Epidermal melanocyte (primary cell): Measurements from ENCODE around the gene RHBDL1.

Experiments used
- DNase-seq: peaks from one replicate; pipeline ENCODE4 v3.0.0; 2011; ENCODE audit warnings: low spot score; ENCODE audit not compliant: insufficient read length

RHBDL1 gene

DNA sequence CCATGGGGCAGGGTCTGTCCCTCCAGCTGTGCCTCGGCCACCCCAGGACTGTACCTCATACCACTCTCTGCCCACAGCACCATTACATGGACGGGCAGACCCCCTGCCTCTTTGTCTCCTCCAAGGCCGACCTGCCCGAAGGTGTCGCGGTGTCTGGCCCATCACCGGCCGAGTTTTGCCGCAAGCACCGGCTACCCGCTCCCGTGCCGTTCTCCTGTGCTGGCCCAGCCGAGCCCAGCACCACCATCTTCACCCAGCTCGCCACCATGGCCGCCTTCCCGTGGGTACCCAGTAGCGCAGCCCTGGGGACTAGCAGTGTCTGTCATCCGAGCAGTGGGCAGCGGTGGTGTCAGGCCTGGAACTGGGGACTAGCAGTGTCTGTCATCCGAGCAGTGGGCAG lies 2.6 kb upstream of the RHBDL1 start:
- DNase-seq: no peak

GRCh38 chr16:673399-673991 lies 2.0 kb upstream of the RHBDL1 start:
- DNase-seq: no peak

DNA sequence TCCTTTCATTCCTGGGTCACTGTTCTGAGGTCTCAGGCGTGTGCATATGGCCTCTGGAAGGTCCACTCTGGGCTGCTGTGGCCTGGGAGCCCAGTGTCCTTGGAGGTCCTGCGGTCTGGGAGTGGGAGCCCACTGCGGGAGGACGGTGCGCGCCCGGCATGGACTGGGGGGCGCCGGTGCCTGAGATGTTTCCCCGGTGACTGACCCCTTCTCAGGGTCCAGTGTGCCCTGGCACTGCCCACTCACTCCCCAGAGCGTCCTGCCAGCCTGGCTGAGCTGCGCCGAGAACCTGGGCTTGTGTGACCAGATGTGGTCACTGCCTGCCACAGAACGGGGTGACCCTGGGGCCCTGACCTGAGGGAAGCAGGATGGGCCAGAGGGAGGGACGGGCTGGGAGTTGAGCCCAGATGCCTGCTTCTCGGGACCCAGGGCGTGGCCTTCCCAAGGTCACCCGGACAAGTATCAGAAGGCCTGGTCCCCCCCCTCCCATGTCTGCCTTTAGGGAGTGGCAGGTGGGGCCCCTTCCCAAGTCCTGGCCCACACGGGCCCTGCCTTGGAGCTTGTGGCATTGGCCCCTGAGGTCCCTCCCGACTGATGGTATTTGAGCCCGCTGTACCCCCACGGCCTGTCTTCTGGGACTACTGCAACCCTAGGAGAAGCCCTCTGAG lies 1.1 kb upstream of the RHBDL1 start:
- no peak for DNase-seq

GRCh38 chr16:675884-676564 lies 553 bp downstream of the RHBDL1 start:
- no peak for DNase-seq

GRCh38 chr16:676565-676902 lies 1.1 kb downstream of the RHBDL1 start:
- DNase-seq: no peak

- no peak for DNase-seq
Measured at GRCh38 chr16:676913-677312, 1.4 kb downstream of the RHBDL1 start.

DNA sequence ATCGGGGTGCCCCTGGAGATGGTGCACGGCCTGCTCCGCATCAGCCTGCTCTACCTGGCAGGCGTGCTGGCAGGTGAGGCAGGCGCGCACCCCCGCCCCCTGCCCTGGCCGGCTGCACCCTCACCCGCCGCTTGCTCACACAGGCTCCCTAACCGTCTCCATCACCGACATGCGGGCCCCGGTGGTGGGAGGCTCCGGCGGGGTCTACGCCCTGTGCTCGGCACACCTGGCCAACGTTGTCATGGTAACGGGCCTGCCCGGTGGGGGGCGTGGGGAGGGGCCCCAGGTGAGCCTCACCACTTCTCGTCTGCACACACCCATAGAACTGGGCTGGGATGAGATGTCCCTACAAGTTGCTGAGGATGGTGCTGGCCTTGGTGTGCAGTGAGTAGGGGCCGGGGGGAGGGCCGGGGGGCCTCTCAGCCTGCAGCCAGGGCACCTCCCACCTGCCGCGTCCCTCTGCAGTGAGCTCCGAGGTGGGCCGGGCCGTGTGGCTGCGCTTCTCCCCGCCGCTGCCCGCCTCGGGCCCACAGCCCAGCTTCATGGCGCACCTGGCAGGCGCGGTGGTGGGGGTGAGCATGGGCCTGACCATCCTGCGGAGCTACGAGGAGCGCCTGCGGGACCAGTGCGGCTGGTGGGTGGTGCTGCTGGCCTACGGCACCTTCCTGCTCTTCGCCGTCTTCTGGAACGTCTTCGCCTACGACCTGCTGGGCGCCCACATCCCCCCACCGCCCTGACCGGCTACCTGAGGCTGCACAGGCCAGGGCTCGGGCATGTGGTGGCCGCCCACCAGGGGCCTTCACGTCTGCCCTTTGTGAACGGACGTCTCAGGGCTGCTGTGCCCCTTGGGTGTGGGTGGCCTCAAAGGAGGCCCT lies 2.1 kb downstream of the RHBDL1 start:
- no peak for DNase-seq

DNA sequence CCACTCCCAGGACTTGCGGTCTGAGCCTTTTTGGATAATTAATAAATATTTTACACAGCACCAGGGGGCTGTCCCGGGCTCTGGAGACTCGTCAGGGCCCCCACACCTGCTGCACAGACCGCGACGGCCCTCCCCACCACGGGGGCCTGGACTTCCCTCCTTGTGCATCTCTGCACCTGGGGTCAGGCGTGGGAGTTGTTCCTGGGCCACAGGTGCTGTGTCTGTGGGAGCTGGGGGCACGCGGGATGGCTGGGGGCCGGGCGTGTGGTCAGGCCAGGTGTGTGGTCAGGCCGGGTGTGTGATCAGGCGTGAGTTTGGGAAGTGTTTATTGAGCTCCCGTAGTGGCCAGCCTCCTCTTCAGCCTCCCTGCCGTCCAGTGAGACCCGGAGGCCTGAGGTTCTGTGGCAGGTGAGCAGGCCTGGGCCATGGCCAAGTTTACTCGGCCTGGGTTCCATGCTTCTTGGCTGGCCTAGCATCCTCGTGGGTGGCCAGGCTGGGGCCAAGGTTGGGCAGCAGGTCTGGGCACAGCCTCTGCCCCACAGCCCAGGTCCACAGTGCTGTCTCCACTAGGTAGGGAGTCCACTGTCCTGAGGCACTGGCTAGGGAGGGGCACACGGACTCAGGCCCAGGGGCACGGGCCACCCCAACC lies 2.9 kb downstream of the RHBDL1 start:
- no peak for DNase-seq

DNA sequence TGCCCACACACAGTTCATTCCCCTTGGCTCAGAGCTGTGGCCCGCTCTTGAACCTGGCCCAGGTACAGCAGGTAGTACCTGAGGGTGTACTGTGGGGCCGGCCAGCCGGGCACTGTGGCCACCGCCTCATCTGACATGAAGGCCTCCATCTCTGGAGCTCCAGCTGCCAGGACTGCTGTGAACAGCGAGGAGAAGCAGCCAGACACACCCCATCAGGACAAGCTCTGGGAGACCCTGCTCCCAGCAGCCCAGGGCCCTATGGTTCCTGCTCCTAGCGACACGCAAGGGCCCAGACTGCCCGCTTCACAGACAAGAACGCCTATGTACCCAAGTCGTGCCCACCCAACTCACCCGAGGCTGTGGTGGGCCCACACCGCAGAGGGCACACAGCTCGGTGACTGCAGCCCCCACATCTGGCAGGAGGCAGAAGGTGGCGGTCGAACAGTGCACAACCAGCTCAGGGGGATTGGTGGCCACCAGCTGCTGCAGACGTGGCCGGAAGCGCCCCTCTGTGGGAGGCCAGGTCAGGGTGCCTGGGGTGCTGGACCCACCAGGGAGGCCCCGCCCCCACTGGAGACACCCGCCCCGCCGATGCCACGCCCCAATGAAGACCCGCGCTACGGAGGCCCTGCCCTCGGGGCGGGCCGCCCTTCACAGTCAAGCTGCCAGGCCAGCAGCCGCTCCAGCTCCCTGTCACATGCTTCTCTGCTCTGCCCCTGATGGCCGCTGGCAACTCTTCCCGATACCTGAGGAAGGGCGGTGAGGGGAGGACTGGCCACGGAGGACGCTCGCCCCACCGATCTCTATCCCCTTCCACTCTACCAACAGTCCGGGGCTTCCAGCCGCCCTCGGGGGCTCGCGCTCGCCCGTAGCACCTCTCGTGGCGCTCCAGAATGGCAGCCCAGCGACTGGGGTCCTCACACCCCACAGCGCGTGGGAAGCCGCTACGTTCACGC lies 3.7 kb downstream of the RHBDL1 start:
- no peak for DNase-seq

DNA sequence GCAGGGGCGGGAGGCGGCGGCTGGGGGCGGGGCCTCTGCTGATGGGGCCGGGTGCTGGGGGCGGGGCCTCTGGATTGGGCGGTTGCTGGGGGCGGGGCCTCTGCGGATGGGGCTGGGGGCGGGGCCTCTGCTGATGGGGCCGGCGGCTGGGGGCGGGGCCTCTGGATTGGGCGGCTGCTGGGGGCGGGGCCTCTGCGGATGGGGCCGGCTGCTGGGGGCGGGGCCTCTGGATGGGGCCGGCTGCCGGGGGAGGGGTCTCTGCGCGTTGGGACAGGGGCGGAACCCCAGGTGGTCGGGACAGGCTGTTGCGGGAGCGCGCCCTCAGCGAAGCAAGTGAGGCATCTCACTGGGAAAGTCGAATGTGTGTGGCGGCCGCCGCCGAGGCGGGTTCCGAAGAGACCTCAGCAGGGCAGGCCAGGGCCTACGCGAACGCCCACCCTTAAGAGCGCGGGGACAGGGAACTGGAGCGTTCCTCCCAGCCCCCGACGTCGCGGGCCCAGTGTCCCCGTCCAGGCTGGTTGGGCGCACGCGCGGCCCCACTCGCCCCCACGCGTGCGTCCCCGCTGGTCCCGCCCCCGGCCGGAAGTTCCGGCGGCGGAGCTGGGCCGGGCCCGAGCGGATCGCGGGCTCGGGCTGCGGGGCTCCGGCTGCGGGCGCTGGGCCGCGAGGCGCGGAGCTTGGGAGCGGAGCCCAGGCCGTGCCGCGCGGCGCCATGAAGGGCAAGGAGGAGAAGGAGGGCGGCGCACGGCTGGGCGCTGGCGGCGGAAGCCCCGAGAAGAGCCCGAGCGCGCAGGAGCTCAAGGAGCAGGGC lies 4.5 kb downstream of the RHBDL1 start, which contains the start of gene STUB1:
Gene STUB1 (plus strand): TSS at position 597 of the 811 bp plus-strand sequence. CDS start 116 bp downstream, at position 713.
- DNase-seq: no peak

GRCh38 chr16:680625-680945 lies 5.1 kb downstream of the RHBDL1 start:
- no peak for DNase-seq

- DNase-seq: no peak
Measured at GRCh38 chr16:680967-681745, 5.7 kb downstream of the RHBDL1 start.

GRCh38 chr16:681746-682427 lies 6.4 kb downstream of the RHBDL1 start:
- DNase-seq: no peak

DNA sequence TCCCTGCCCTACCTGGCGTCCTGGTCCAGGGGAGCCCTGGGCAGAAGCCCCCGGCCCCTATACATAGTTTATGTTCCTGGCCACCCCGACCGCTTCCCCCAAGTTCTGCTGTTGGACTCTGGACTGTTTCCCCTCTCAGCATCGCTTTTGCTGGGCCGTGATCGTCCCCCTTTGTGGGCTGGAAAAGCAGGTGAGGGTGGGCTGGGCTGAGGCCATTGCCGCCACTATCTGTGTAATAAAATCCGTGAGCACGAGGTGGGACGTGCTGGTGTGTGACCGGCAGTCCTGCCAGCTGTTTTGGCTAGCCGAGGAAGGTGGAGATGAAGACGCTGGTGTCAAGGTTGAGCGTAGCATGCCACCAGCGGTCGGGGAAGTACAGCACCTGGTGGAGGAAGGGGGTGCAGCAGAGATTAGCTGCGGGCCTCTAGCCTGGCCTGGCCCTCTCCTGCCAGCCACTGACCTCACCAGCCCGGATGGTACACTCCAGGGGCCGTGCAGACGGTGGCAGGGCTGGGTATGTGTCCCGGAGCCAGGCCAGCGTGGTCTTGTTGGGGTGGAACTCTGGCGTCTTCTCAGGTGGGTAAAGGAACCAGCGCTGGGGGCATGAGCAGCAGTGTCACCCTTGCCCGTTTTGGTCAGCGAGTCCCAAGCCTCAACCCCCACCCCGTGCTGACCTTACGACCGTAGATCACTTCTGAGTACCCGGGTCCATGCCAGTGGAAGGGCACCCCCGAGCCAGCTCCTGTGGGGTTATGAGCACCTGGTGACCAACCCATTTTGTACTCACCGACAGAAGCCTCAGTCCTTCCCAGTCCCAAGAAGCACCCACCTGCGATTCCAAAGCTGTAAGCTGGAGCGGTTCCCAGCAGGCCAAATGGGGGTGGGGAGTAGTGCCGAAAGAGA lies 7.3 kb downstream of the RHBDL1 start:
- DNase-seq: no peak

GRCh38 chr16:683396-684070 lies 8.1 kb downstream of the RHBDL1 start:
- no peak for DNase-seq

DNA sequence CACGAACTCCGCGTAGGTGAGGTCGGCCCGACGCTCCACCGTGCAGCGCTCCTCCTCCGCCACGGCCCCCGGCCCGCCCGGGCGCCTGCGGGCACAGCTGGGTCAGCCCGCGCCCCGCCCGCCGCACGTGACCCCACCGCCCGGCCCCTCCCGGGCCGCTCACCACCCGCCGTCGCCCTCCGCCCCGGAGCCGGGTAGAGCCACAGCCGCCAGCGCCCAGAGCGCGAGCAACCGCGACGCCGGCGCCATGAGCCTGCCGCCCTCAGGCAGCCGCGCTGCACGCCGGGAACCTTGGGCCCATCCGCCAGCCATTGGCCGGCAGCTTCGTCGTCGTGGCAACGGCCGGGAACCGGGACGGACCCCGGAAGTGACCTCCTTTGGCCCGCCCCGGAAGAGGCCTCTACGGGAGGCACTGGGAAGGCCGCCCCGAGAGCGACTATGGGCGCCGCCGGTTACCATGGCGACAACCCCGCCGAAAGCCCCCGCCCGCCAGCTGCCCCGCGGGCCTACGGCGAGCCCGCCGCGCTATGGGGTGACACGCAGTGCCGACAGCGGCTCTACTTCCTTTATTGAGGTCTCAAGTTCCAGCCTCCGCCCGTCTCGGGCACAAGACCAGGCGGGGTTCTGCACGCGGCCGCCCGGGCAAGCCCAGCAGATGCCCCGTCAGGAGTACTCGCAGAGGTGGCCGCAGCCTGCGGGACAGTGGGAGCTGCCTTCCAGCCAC lies 8.8 kb downstream of the RHBDL1 start, which contains the start of gene JMJD8:
Gene JMJD8 (minus strand): TSS at position 264 of the 724 bp plus-strand sequence. CDS start 15 bp downstream, at position 249.
- DNase-seq: peak; percentile 99
